ENCODE measurements around the gene ART1.

The ART1 gene

GRCh38 chr11:3610846-3611245 lies 34.1 kb upstream of the ART1 start:
- no peak for DNase-seq (ENCODE audit: low read depth, low spot score)
- H3K27me3 ChIP-seq (ENCODE audit: insufficient read depth, insufficient read length): no peaks in the 10 kb centered on the region
- 0 out of 2 replicates have a peak, but pooled peaks cover 7% of the 10 kb centered on the region for H3K9me3 ChIP-seq (ENCODE audit: insufficient read depth, low read length)
- H3K9ac ChIP-seq (ENCODE audit: insufficient read length, low read depth): no peak overlapping the region
- H3K36me3 ChIP-seq (ENCODE audit: insufficient read depth, insufficient read length, low read length): no peaks in the 10 kb centered on the region
- no peak overlapping the region for H3K4me3 ChIP-seq (ENCODE audit: insufficient read length, low read depth)
- H3K4me1 ChIP-seq (ENCODE audit: insufficient read depth, insufficient read length): peaks cover 5% of the 10 kb centered on the region
- TF ChIP-seq ZNF274 (IDR thresholded peaks at IDR 0.05; ENCODE audit: low read depth, low read length) (no peak), SUZ12 (IDR thresholded peaks at IDR 0.05; ENCODE audit: extremely low read depth, insufficient read depth, insufficient read length) (no peak), YY1 (IDR thresholded peaks at IDR 0.05; ENCODE audit: insufficient read depth, insufficient read length) (no peak)

- Histone ChIP-seq H3K36me3 (ENCODE audit: insufficient read depth, insufficient read length, low read length) (no peaks in the 10 kb centered on the region), H3K9me3 (ENCODE audit: insufficient read depth, low read length) (0 out of 2 replicates have a peak, but pooled peaks cover 7% of the 10 kb centered on the region), H3K9ac (ENCODE audit: insufficient read length, low read depth) (no peak overlapping the region), H3K27me3 (ENCODE audit: insufficient read depth, insufficient read length) (no peaks in the 10 kb centered on the region), H3K4me1 (ENCODE audit: insufficient read depth, insufficient read length) (peaks cover 11% of the 10 kb centered on the region), H3K4me3 (ENCODE audit: insufficient read length, low read depth) (no peak overlapping the region)
- DNase-seq (ENCODE audit: low read depth, low spot score): no peak
- no peak for TF ChIP-seq ZNF274 (IDR thresholded peaks at IDR 0.05; ENCODE audit: low read depth, low read length)
- no peak for TF ChIP-seq YY1 (IDR thresholded peaks at IDR 0.05; ENCODE audit: insufficient read depth, insufficient read length)
- TF ChIP-seq SUZ12 (IDR thresholded peaks at IDR 0.05; ENCODE audit: extremely low read depth, insufficient read depth, insufficient read length): no peak
Observed at GRCh38 chr11:3611976-3612678, 32.8 kb upstream of the ART1 start.

- H3K36me3 ChIP-seq (ENCODE audit: insufficient read depth, insufficient read length, low read length): no peaks in the 10 kb centered on the region
- 0 out of 2 replicates have a peak, but pooled peaks cover 7% of the 10 kb centered on the region for H3K9me3 ChIP-seq (ENCODE audit: insufficient read depth, low read length)
- peaks cover 13% of the 10 kb centered on the region for H3K4me1 ChIP-seq (ENCODE audit: insufficient read depth, insufficient read length)
- H3K4me3 ChIP-seq (ENCODE audit: insufficient read length, low read depth): no peak overlapping the region
- TF ChIP-seq ZNF274 (IDR thresholded peaks at IDR 0.05; ENCODE audit: low read depth, low read length) (no peak), SUZ12 (IDR thresholded peaks at IDR 0.05; ENCODE audit: extremely low read depth, insufficient read depth, insufficient read length) (no peak), YY1 (IDR thresholded peaks at IDR 0.05; ENCODE audit: insufficient read depth, insufficient read length) (no peak)
- H3K9ac ChIP-seq (ENCODE audit: insufficient read length, low read depth): no peak overlapping the region
- no peaks in the 10 kb centered on the region for H3K27me3 ChIP-seq (ENCODE audit: insufficient read depth, insufficient read length)
- DNase-seq (ENCODE audit: low read depth, low spot score): no peak
Observed at GRCh38 chr11:3613998-3614741, 30.8 kb upstream of the ART1 start.

GRCh38 chr11:3614742-3615171 lies 30.2 kb upstream of the ART1 start:
- DNase-seq (ENCODE audit: low read depth, low spot score): no peak
- Histone ChIP-seq H3K4me3 (ENCODE audit: insufficient read length, low read depth) (no peak overlapping the region), H3K9me3 (ENCODE audit: insufficient read depth, low read length) (0 out of 2 replicates have a peak, but pooled peaks cover 7% of the 10 kb centered on the region)

GRCh38 chr11:3615998-3616397 lies 28.9 kb upstream of the ART1 start:
- Histone ChIP-seq H3K9ac (ENCODE audit: insufficient read length, low read depth) (no peak overlapping the region), H3K4me3 (ENCODE audit: insufficient read length, low read depth) (no peak overlapping the region), H3K36me3 (ENCODE audit: insufficient read depth, insufficient read length, low read length) (no peaks in the 10 kb centered on the region), H3K4me1 (ENCODE audit: insufficient read depth, insufficient read length) (peaks cover 13% of the 10 kb centered on the region), H3K27me3 (ENCODE audit: insufficient read depth, insufficient read length) (no peaks in the 10 kb centered on the region), H3K9me3 (ENCODE audit: insufficient read depth, low read length) (0 out of 2 replicates have a peak, but pooled peaks cover 7% of the 10 kb centered on the region)
- DNase-seq (ENCODE audit: low read depth, low spot score): no peak
- TF ChIP-seq SUZ12 (IDR thresholded peaks at IDR 0.05; ENCODE audit: extremely low read depth, insufficient read depth, insufficient read length) (no peak), YY1 (IDR thresholded peaks at IDR 0.05; ENCODE audit: insufficient read depth, insufficient read length) (no peak), ZNF274 (IDR thresholded peaks at IDR 0.05; ENCODE audit: low read depth, low read length) (no peak)

More at GRCh38 chr11:3614742-3615171, 30.2 kb upstream of the ART1 start:
- H3K9ac ChIP-seq (ENCODE audit: insufficient read length, low read depth): no peak overlapping the region
- no peaks in the 10 kb centered on the region for H3K27me3 ChIP-seq (ENCODE audit: insufficient read depth, insufficient read length)
- H3K36me3 ChIP-seq (ENCODE audit: insufficient read depth, insufficient read length, low read length): no peaks in the 10 kb centered on the region
- TF ChIP-seq YY1 (IDR thresholded peaks at IDR 0.05; ENCODE audit: insufficient read depth, insufficient read length): no peak
- TF ChIP-seq ZNF274 (IDR thresholded peaks at IDR 0.05; ENCODE audit: low read depth, low read length): no peak
- TF ChIP-seq SUZ12 (IDR thresholded peaks at IDR 0.05; ENCODE audit: extremely low read depth, insufficient read depth, insufficient read length): no peak
- peaks cover 13% of the 10 kb centered on the region for H3K4me1 ChIP-seq (ENCODE audit: insufficient read depth, insufficient read length)

GRCh38 chr11:3616721-3617460 lies 28.0 kb upstream of the ART1 start:
- Histone ChIP-seq H3K27me3 (ENCODE audit: insufficient read depth, insufficient read length) (no peaks in the 10 kb centered on the region), H3K4me1 (ENCODE audit: insufficient read depth, insufficient read length) (peaks cover 13% of the 10 kb centered on the region), H3K36me3 (ENCODE audit: insufficient read depth, insufficient read length, low read length) (no peaks in the 10 kb centered on the region), H3K9me3 (ENCODE audit: insufficient read depth, low read length) (0 out of 2 replicates have a peak, but pooled peaks cover 5% of the 10 kb centered on the region), H3K4me3 (ENCODE audit: insufficient read length, low read depth) (no peak overlapping the region), H3K9ac (ENCODE audit: insufficient read length, low read depth) (no peak overlapping the region)
- TF ChIP-seq YY1 (IDR thresholded peaks at IDR 0.05; ENCODE audit: insufficient read depth, insufficient read length) (no peak), SUZ12 (IDR thresholded peaks at IDR 0.05; ENCODE audit: extremely low read depth, insufficient read depth, insufficient read length) (no peak), ZNF274 (IDR thresholded peaks at IDR 0.05; ENCODE audit: low read depth, low read length) (no peak)
- no peak for DNase-seq (ENCODE audit: low read depth, low spot score)

All from NT2/D1 (cell line).